IPS DF 6.9 (cell line): ENCODE data around the gene C10orf71.

Experiments
- DNase-seq: peaks from one replicate; pipeline ENCODE4 v3.0.0-alpha.2; 2013; ENCODE audit warnings: low read depth, low spot score
- H3K27ac ChIP-seq: one replicate; pipeline ENCODE4 v1.5.1; 2013; ENCODE audit warnings: low read length, control low read depth
- H3K27me3 ChIP-seq: 2 replicates; pipeline ENCODE4 v1.6.1; 2013; ENCODE audit warnings: mild to moderate bottlenecking, low read length; ENCODE audit not compliant: control insufficient read depth, insufficient read depth
- H3K36me3 ChIP-seq: 2 replicates; pipeline ENCODE4 v1.6.1; 2013; ENCODE audit warnings: low read length; ENCODE audit not compliant: control insufficient read depth, insufficient read depth
- H3K4me1 ChIP-seq: 2 replicates; pipeline ENCODE4 v1.6.1; 2013; ENCODE audit warnings: low read length; ENCODE audit not compliant: control insufficient read depth, insufficient read depth
- H3K4me3 ChIP-seq: 2 replicates; pipeline ENCODE4 v1.5.1; 2013; ENCODE audit warnings: mild to moderate bottlenecking, low read length
- H3K9me3 ChIP-seq: 2 replicates; pipeline ENCODE4 v1.6.1; 2013; ENCODE audit warnings: low read length, inconsistent platforms; ENCODE audit not compliant: control insufficient read depth, insufficient read depth
- WGBS: extraction: QIAGEN DNeasy Blood & Tissue Kit; methylation state at CpG from one replicate; pipeline ENCODE4 v1.1.7; 2013; ENCODE audit warnings: mixed read lengths, missing lambda C conversion rate; ENCODE audit not compliant: insufficient read length, insufficient coverage; 5-methylcytosine and 5-hydroxymethylcytosine counted together

C10orf71 gene

GRCh38 chr10:49360271-49361177 is 61.6 kb downstream of the C10orf71 start:
- Histone ChIP-seq H3K9me3 (no peaks in the 10 kb centered on the region), H3K36me3 (no peaks in the 10 kb centered on the region), H3K4me3 (no peak overlapping the region), H3K27ac (no peak overlapping the region), H3K4me1 (no peaks in the 10 kb centered on the region), H3K27me3 (no peaks in the 10 kb centered on the region)
- WGBS: no CpG with 5 or more reads among the region's 15 CpGs
- DNase-seq: no peak

- Histone ChIP-seq H3K36me3 (no peaks in the 10 kb centered on the region), H3K4me3 (no peak overlapping the region), H3K27me3 (no peaks in the 10 kb centered on the region), H3K9me3 (no peaks in the 10 kb centered on the region), H3K27ac (no peak overlapping the region), H3K4me1 (no peaks in the 10 kb centered on the region)
- no CpG with 5 or more reads among the region's 8 CpGs for WGBS
- DNase-seq: no peak
Measured at GRCh38 chr10:49361178-49361554, 62.2 kb downstream of the C10orf71 start.

GRCh38 chr10:49361735-49362568 is 63.0 kb downstream of the C10orf71 start:
- H3K9me3 ChIP-seq: no peaks in the 10 kb centered on the region
- no peaks in the 10 kb centered on the region for H3K36me3 ChIP-seq
- no CpG with 5 or more reads among the region's 11 CpGs for WGBS
- H3K27me3 ChIP-seq: no peaks in the 10 kb centered on the region
- H3K4me1 ChIP-seq: no peaks in the 10 kb centered on the region
- no peak overlapping the region for H3K27ac ChIP-seq
- no peak overlapping the region for H3K4me3 ChIP-seq
- DNase-seq: no peak

GRCh38 chr10:49362596-49363260 is 63.8 kb downstream of the C10orf71 start:
- Histone ChIP-seq H3K9me3 (no peaks in the 10 kb centered on the region), H3K4me1 (no peaks in the 10 kb centered on the region), H3K27me3 (no peaks in the 10 kb centered on the region), H3K36me3 (no peaks in the 10 kb centered on the region), H3K27ac (no peak overlapping the region), H3K4me3 (no peak overlapping the region)
- DNase-seq: no peak
- WGBS: no CpG with 5 or more reads among the region's 10 CpGs

- WGBS: no CpG with 5 or more reads among the region's 8 CpGs
Measured at GRCh38 chr10:49363309-49364031, 64.5 kb downstream of the C10orf71 start.

GRCh38 chr10:49364051-49364450 is 65.1 kb downstream of the C10orf71 start:
- DNase-seq: no peak
- WGBS: no CpG with 5 or more reads among the region's 5 CpGs
- Histone ChIP-seq H3K9me3 (no peaks in the 10 kb centered on the region), H3K36me3 (no peaks in the 10 kb centered on the region), H3K27ac (no peak overlapping the region), H3K27me3 (no peaks in the 10 kb centered on the region), H3K4me3 (no peak overlapping the region), H3K4me1 (no peaks in the 10 kb centered on the region)

More at GRCh38 chr10:49363309-49364031, 64.5 kb downstream of the C10orf71 start:
- H3K4me3 ChIP-seq: no peak overlapping the region
- no peaks in the 10 kb centered on the region for H3K4me1 ChIP-seq
- DNase-seq: no peak
- H3K27me3 ChIP-seq: no peaks in the 10 kb centered on the region
- no peak overlapping the region for H3K27ac ChIP-seq
- no peaks in the 10 kb centered on the region for H3K36me3 ChIP-seq
- no peaks in the 10 kb centered on the region for H3K9me3 ChIP-seq

- Histone ChIP-seq H3K4me3 (no peak overlapping the region), H3K36me3 (no peaks in the 10 kb centered on the region), H3K27me3 (no peaks in the 10 kb centered on the region), H3K4me1 (no peaks in the 10 kb centered on the region), H3K9me3 (no peaks in the 10 kb centered on the region), H3K27ac (no peak overlapping the region)
- no peak for DNase-seq
- WGBS: no CpG with 5 or more reads among the region's 8 CpGs
Measured at GRCh38 chr10:49364747-49365146, 65.8 kb downstream of the C10orf71 start.

GRCh38 chr10:49365275-49365674 is 66.3 kb downstream of the C10orf71 start:
- WGBS: no CpG with 5 or more reads among the region's 3 CpGs
- no peaks in the 10 kb centered on the region; the same call in 1 of the 2 replicates for H3K27me3 ChIP-seq
- no peak overlapping the region for H3K4me3 ChIP-seq
- no peaks in the 10 kb centered on the region for H3K4me1 ChIP-seq
- no peaks in the 10 kb centered on the region for H3K36me3 ChIP-seq
- no peak overlapping the region for H3K27ac ChIP-seq
- DNase-seq: no peak
- H3K9me3 ChIP-seq: no peaks in the 10 kb centered on the region

- no peak overlapping the region for H3K4me3 ChIP-seq
- H3K4me1 ChIP-seq: no peaks in the 10 kb centered on the region
- H3K27ac ChIP-seq: no peak overlapping the region
- H3K9me3 ChIP-seq: no peaks in the 10 kb centered on the region
- WGBS: no CpG with 5 or more reads among the region's 23 CpGs
- no peaks in the 10 kb centered on the region for H3K36me3 ChIP-seq
- H3K27me3 ChIP-seq: no peaks in the 10 kb centered on the region; the same call in 1 of the 2 replicates
- DNase-seq: no peak
Measured at GRCh38 chr10:49365675-49366415, 66.9 kb downstream of the C10orf71 start.
